Keratinocyte (primary cell): ENCODE results near the gene SAYSD1. TPM values are rescaled to one million over a fixed set of nuclear protein-coding genes. Genes with fewer than 3 reads are reported as not detected.

Source experiments
- DNase-seq: peaks from one replicate; pipeline ENCODE4 v3.0.0-alpha.2; 2011; ENCODE audit warnings: low read depth, missing footprints, low spot score
- FAIRE-seq: peaks from 2 replicates; lab custom pipeline; 2011; peaks lifted over from hg19 to GRCh38; lab: Jason Lieb, UNC
- H2AFZ ChIP-seq: 2 replicates; pipeline ENCODE4 v1.6.0; 2012; ENCODE audit warnings: low read length, control low read depth, inconsistent platforms; ENCODE audit not compliant: control insufficient read depth
- H3K27ac ChIP-seq: 2 replicates; pipeline ENCODE4 v1.5.1; 2011; ENCODE audit warnings: low read length; ENCODE audit not compliant: control insufficient read depth, insufficient read depth
- H3K27me3 ChIP-seq: 3 replicates; pipeline ENCODE4 v1.6.0; 2011; ENCODE audit warnings: low read length; ENCODE audit not compliant: control insufficient read depth, insufficient read depth; ENCODE audit errors: extremely low read depth
- H3K36me3 ChIP-seq, 2 experiments: 2 replicates in 1 of 2; 3 replicates in 1 of 2; pipeline ENCODE4 v1.5.1; 2011; ENCODE audit warnings: low read length in 2 of 2, mild to moderate bottlenecking in 1 of 2; ENCODE audit not compliant: control insufficient read depth in 2 of 2, insufficient read depth in 2 of 2; ENCODE audit errors: extremely low read depth in 1 of 2
- H3K4me1 ChIP-seq: 3 replicates; pipeline ENCODE4 v1.5.1; 2011; ENCODE audit warnings: low read length; ENCODE audit not compliant: control insufficient read depth, insufficient read depth; ENCODE audit errors: extremely low read depth
- H3K4me2 ChIP-seq: 3 replicates; pipeline ENCODE4 v1.6.0; 2011; ENCODE audit warnings: low read depth, low read length; ENCODE audit not compliant: control insufficient read depth, insufficient read depth; ENCODE audit errors: extremely low read depth
- H3K4me3 ChIP-seq, 3 experiments: fragments of 200-600 bp in 1 of 3; sonication (generic) in 1 of 3; 2 replicates in 2 of 3; 3 replicates in 1 of 3; pipeline ENCODE4 v1.5.1; 2011 to 2016; ENCODE audit warnings: low read length in 3 of 3, mild to moderate bottlenecking in 3 of 3, control low read depth in 2 of 3, inconsistent platforms in 1 of 3, low read depth in 1 of 3, mixed read lengths in 1 of 3, mixed run types in 1 of 3, moderate library complexity in 1 of 3; ENCODE audit not compliant: control insufficient read depth in 2 of 3, insufficient read depth in 2 of 3; ENCODE audit errors: extremely low read depth in 1 of 3
- H3K79me2 ChIP-seq: 2 replicates; pipeline ENCODE4 v1.6.0; 2012; ENCODE audit warnings: low read length; ENCODE audit not compliant: control insufficient read depth, insufficient read depth
- H3K9ac ChIP-seq: 3 replicates; pipeline ENCODE4 v1.6.0; 2011; ENCODE audit warnings: low read length; ENCODE audit not compliant: control insufficient read depth, insufficient read depth; ENCODE audit errors: extremely low read depth
- H3K9me1 ChIP-seq: 3 replicates; pipeline ENCODE4 v1.6.0; 2011; ENCODE audit warnings: low read length; ENCODE audit not compliant: control insufficient read depth, insufficient read depth; ENCODE audit errors: extremely low read depth
- H3K9me3 ChIP-seq: 2 replicates; pipeline ENCODE4 v1.5.1; 2012; ENCODE audit warnings: low read depth, low read length; ENCODE audit not compliant: control insufficient read depth
- H4K20me1 ChIP-seq: 3 replicates; pipeline ENCODE4 v1.6.0; 2011; ENCODE audit warnings: low read length; ENCODE audit not compliant: control insufficient read depth, insufficient read depth; ENCODE audit errors: extremely low read depth
- CTCF ChIP-seq, 3 experiments: IDR thresholded peaks in 1 of 3; conservative IDR thresholded peaks in 1 of 3; optimal IDR thresholded peaks in 1 of 3; 2 replicates in 2 of 3; 3 replicates in 1 of 3; pipeline versions ENCODE3 to v1.5.1; 2011; ENCODE audit warnings: low read length in 3 of 3, mild to moderate bottlenecking in 3 of 3, moderate library complexity in 2 of 3, control low read depth in 1 of 3, inconsistent platforms in 1 of 3; ENCODE audit not compliant: insufficient read depth in 2 of 3; ENCODE audit errors: extremely low read depth in 1 of 3
- EZH2 ChIP-seq: IDR thresholded peaks from one replicate; pipeline ENCODE4 v1.6.1; 2012; ENCODE audit warnings: inconsistent platforms, mild to moderate bottlenecking, low read length, moderate library complexity
- dilution Hi-C: fragments of 300-500 bp; cut with MboI; formaldehyde crosslinking; loops from one replicate; pipeline ENCODE4 v1.7.0; 2020; ENCODE audit warnings: low sequenced_read_pairs; ENCODE audit not compliant: extremely low pct_ligation_motif_present
- polyA plus RNA-seq, 5 experiments: library from polyadenylated mRNA; depleted of rRNA in 3 of 5; stranded (reverse) in 3 of 5; stranded (forward) in 1 of 5; unstranded in 1 of 5; fragments of >200 nt; gene quantifications; 1 replicate in 1 of 5; 2 replicates in 3 of 5; 3 replicates in 1 of 5; pipeline versions ENCODE4 v1.2.1 to v1.2.3, GENCODE V29; 2011 to 2012; ENCODE audit warnings: missing spikeins in 2 of 5, low read depth in 1 of 5, low replicate concordance in 1 of 5

The SAYSD1 gene
- polyA plus RNA-seq, 1 donor (not counting 4 experiments of a cell fraction or from before 2014, with no cell fraction given) = 8.4 TPM

GRCh38 chr6:39080246-39080875 is 34.6 kb downstream of the SAYSD1 start:
- dilution Hi-C loops = no loop called here
- H3K9me3 ChIP-seq = no peaks in the 10 kb centered on the region

GRCh38 chr6:39079197-39080125 is 35.5 kb downstream of the SAYSD1 start:
- H3K36me3 ChIP-seq = no peaks in the 10 kb centered on the region
- dilution Hi-C loops = no loop called here

More at GRCh38 chr6:39080246-39080875, 34.6 kb downstream of the SAYSD1 start:
- H3K4me2 ChIP-seq = no peak overlapping the region
- H3K4me3 ChIP-seq = no peak overlapping the region
- FAIRE-seq (no peak), DNase-seq (no peak)
- H3K27ac ChIP-seq = no peak overlapping the region
- peaks cover 3% of the 10 kb centered on the region for H3K27me3 ChIP-seq
- H3K79me2 ChIP-seq = no peaks in the 10 kb centered on the region
- no peak overlapping the region for H2AFZ ChIP-seq
- H3K4me1 ChIP-seq = no peaks in the 10 kb centered on the region
- H3K9me1 ChIP-seq = no peaks in the 10 kb centered on the region
- H3K9ac ChIP-seq = no peak overlapping the region
- H3K36me3 ChIP-seq = no peaks in the 10 kb centered on the region
- TF ChIP-seq CTCF (optimal IDR thresholded peaks at IDR 0.05 in 1 of 3, IDR thresholded peaks at IDR 0.05 in 1 of 3, conservative IDR thresholded peaks at IDR 0.05 in 1 of 3; ENCODE audit: extremely low read depth in 1 of 3, insufficient read depth in 2 of 3, low read length in 3 of 3) (no peak), EZH2 (no peak)
- H4K20me1 ChIP-seq = no peaks in the 10 kb centered on the region

More at GRCh38 chr6:39079197-39080125, 35.5 kb downstream of the SAYSD1 start:
- Histone ChIP-seq H3K4me3 (no peak overlapping the region), H3K9ac (no peak overlapping the region), H2AFZ (no peak overlapping the region), H3K9me3 (no peaks in the 10 kb centered on the region), H3K4me2 (no peak overlapping the region), H3K4me1 (no peaks in the 10 kb centered on the region), H3K9me1 (no peaks in the 10 kb centered on the region), H3K79me2 (no peaks in the 10 kb centered on the region), H3K27ac (no peak overlapping the region), H3K27me3 (peaks cover 3% of the 10 kb centered on the region), H4K20me1 (no peaks in the 10 kb centered on the region)
- FAIRE-seq (no peak), DNase-seq (no peak)
- no peak for TF ChIP-seq EZH2
- TF ChIP-seq CTCF (optimal IDR thresholded peaks at IDR 0.05 in 1 of 3, IDR thresholded peaks at IDR 0.05 in 1 of 3, conservative IDR thresholded peaks at IDR 0.05 in 1 of 3; ENCODE audit: extremely low read depth in 1 of 3, insufficient read depth in 2 of 3, low read length in 3 of 3) = no peak
